Heart right ventricle (tissue), 16 donors: ENCODE measurements around the gene CFAP52. TPM values are rescaled to one million over a fixed set of nuclear protein-coding genes. Genes with fewer than 3 reads are reported as not detected.
"Not testable (repeated sequence)": the region's sequence is repeated elsewhere in the genome, so short reads cannot be mapped to it uniquely, and the experiment has no call there.

Experiments
- ATAC-seq, 8 donors: fragments of 200-7000 bp; cut with Tn5 transposase; one replicate each; pipeline ENCODE4 v1.9.1; 2020; ENCODE audit warnings: mild to moderate bottlenecking in 8 of 8, moderate library complexity in 8 of 8, moderate number of reproducible peaks in 1 of 8
- DNase-seq, 2 donors: peaks; one replicate each; pipeline ENCODE4 v3.0.0-alpha.2; 2020
- H3K27ac ChIP-seq, 10 donors: fragments of 200-600 bp; sonication (generic) in 2 of 10; one replicate each; pipeline versions ENCODE4 v1.5.0 to v1.8.0; 2020 to 2022; ENCODE audit warnings: mild to moderate bottlenecking in 3 of 10
- H3K27me3 ChIP-seq, 7 donors: fragments of 200-600 bp; one replicate each; pipeline ENCODE4 v1.8.0; 2021 to 2022; ENCODE audit warnings: mild to moderate bottlenecking in 2 of 7
- H3K36me3 ChIP-seq, 9 donors: fragments of 200-600 bp; sonication (generic) in 1 of 9; one replicate each; pipeline versions ENCODE4 v1.5.0 to v1.8.0; 2020 to 2022; ENCODE audit warnings: mild to moderate bottlenecking in 2 of 9
- H3K4me1 ChIP-seq, 9 donors: fragments of 200-600 bp; sonication (generic) in 1 of 9; one replicate each; pipeline versions ENCODE4 v1.5.0 to v1.8.0; 2020 to 2022; ENCODE audit warnings: mild to moderate bottlenecking in 4 of 9
- H3K4me3 ChIP-seq, 10 donors: fragments of 200-600 bp; sonication (generic) in 2 of 10; one replicate each; pipeline versions ENCODE4 v1.5.0 to v1.8.0; 2020 to 2022; ENCODE audit warnings: mild to moderate bottlenecking in 7 of 10, moderate library complexity in 2 of 10
- H3K9me3 ChIP-seq, 11 donors: fragments of 200-600 bp in 10 of 11; sonication (generic) in 2 of 11; one replicate each; pipeline versions ENCODE4 v1.5.0 to v1.8.0; 2013 to 2022; ENCODE audit warnings: mild to moderate bottlenecking in 2 of 11, control low read depth in 1 of 11, moderate library complexity in 1 of 11
- CTCF ChIP-seq, 9 donors: fragments of 200-600 bp; sonication (generic) in 2 of 9; IDR thresholded peaks; one replicate each; pipeline versions ENCODE4 v1.5.0 to v1.8.0; 2021 to 2022; ENCODE audit warnings: antibody characterized with exemption in 9 of 9, mild to moderate bottlenecking in 5 of 9, moderate library complexity in 1 of 9
- WGBS, 2 donors: extraction: QIAGEN DNeasy Blood & Tissue Kit; methylation state at CpG; one replicate each; pipeline ENCODE4 v1.1.7; 2013; ENCODE audit warnings: inconsistent platforms in 1 of 2; 5-methylcytosine and 5-hydroxymethylcytosine counted together
- intact Hi-C, 10 donors: fragments of 100-400 bp; cut with DNase I; formaldehyde crosslinking; loops; one replicate each; pipeline versions ENCODE4 v1.11.1 to v1.14.2; 2022
- polyA plus RNA-seq, 2 donors: library from polyadenylated mRNA; stranded (reverse); fragments of 200-250 nt; gene quantifications; one replicate each; pipeline ENCODE4 v1.2.3, GENCODE V29; 2013
- total RNA-seq, 10 donors: library from RNA; stranded (reverse); fragmentation: NEBNext Ultra II Directional in 3 of 10; extraction: Animal tissue kit (Norgen Biotek cat#: 25700) in 3 of 10; gene quantifications; one replicate each; pipeline versions ENCODE4 v1.2.1 to v1.2.4, GENCODE V29; 2021 to 2023
- donor health status: Arrhythmogenic right ventricular cardiomyopathy.
- donor health status: ischemic (EF 13 %, LVEDD 7.1; RV severe dilation, severe dysfunction).
- donor health status: healthy with polysubstance abuse.
- donor health status: DM: no; HTN: yes; CAD: no.
- donor health status: DM: no; HTN: no; CAD: no.
- donor health status: ischemic (EF 25% LVEDD 6.9; RV normal size, moderate dysfunction).
- donor health status: ischemic (EF 25% LVEDD 5.7; RV mildly dilated, moderate dysfunction).
- donor health status: healthy.
- donor health status: DM: yes; HTN: yes; CAD: no.
- donor health status: Ischemic cardiomyopathy.
- donor health status: ischemic (EF 35%, LVEDD 5.7; RV mildly dilated, moderate dysfunction).
- donor health status: nonischemic (EF 11% LVEDD 7.7; RV severe dilation, severe dysfunction).
- donor health status: DM: yes; HTN: yes; CAD: no.
- donor health status: PGD.
- donor health status: ischemic (EF 29% LVEDD 5.4; RV normal size, mild dysfunction).
- donor health status: nonischemic (EF 23%, LVEDD 6.1; RV moderate dilation, normal function).

The CFAP52 gene
- total and polyA plus RNA-seq, 12 donors, result 0.23 TPM; not detected in 11

- intact Hi-C loops, result no loop called here
- TF ChIP-seq CTCF (IDR thresholded peaks at IDR 0.05), result no peak
- Histone ChIP-seq H3K36me3 (no peaks in the 10 kb centered on the region), H3K27ac (no peak overlapping the region), H3K27me3 (no peaks in the 10 kb centered on the region), H3K9me3 (no peaks in the 10 kb centered on the region), H3K4me1 (no peaks in the 10 kb centered on the region), H3K4me3 (no peak overlapping the region)
- 89 to 91% methylated on average over 6 of the region's 6 CpGs for WGBS, 2 donors
- ATAC-seq, result no peak
- DNase-seq, result no peak
Measured at GRCh38 chr17:9606453-9606852, 30.0 kb downstream of the CFAP52 start.

GRCh38 chr17:9607058-9607457, 30.6 kb downstream of the CFAP52 start:
- H3K36me3 ChIP-seq, H3K4me1 ChIP-seq, ATAC-seq, H3K9me3 ChIP-seq, intact Hi-C loops, H3K27ac ChIP-seq, H3K4me3 ChIP-seq, H3K27me3 ChIP-seq, DNase-seq: not testable (repeated sequence)
- 74 to 76% methylated on average over 5 of the region's 5 CpGs for WGBS, 2 donors

- 75% methylated on average over 2 of the region's 2 CpGs for WGBS, 2 donors
- intact Hi-C loops, result no loop called here
- no peak overlapping the region for H3K4me3 ChIP-seq
- no peaks in the 10 kb centered on the region for H3K36me3 ChIP-seq
- H3K4me1 ChIP-seq, result no peaks in the 10 kb centered on the region
- peaks cover 0 to 7% (median 0%) of the 10 kb centered on the region in 11 donors for H3K9me3 ChIP-seq
- DNase-seq (no peak), ATAC-seq (no peak)
- no peak for TF ChIP-seq CTCF (IDR thresholded peaks at IDR 0.05)
- no peak overlapping the region for H3K27ac ChIP-seq
- peaks cover 0 to 14% (median 0%) of the 10 kb centered on the region in 7 donors for H3K27me3 ChIP-seq
Measured at GRCh38 chr17:9611557-9611956, 35.1 kb downstream of the CFAP52 start.

GRCh38 chr17:9612006-9612405, 35.6 kb downstream of the CFAP52 start:
- no peak for DNase-seq
- WGBS, 2 donors, result 66 to 67% methylated on average over 9 of the region's 9 CpGs
- intact Hi-C loops, result no loop called here
- Histone ChIP-seq H3K4me1 (no peaks in the 10 kb centered on the region), H3K27ac (no peak overlapping the region), H3K36me3 (no peaks in the 10 kb centered on the region), H3K9me3 (peaks cover 0 to 7% (median 0%) of the 10 kb centered on the region in 11 donors), H3K4me3 (no peak overlapping the region), H3K27me3 (peaks cover 0 to 14% (median 0%) of the 10 kb centered on the region in 7 donors)
- no peak for TF ChIP-seq CTCF (IDR thresholded peaks at IDR 0.05)
- ATAC-seq, result no peak

- Histone ChIP-seq H3K36me3 (no peaks in the 10 kb centered on the region), H3K4me1 (no peaks in the 10 kb centered on the region), H3K9me3 (peaks cover 0 to 7% (median 0%) of the 10 kb centered on the region in 11 donors), H3K27ac (no peak overlapping the region), H3K27me3 (peaks cover 0 to 14% (median 0%) of the 10 kb centered on the region in 7 donors), H3K4me3 (no peak overlapping the region)
- ATAC-seq (no peak), DNase-seq (no peak)
- TF ChIP-seq CTCF (IDR thresholded peaks at IDR 0.05), result no peak
- WGBS, 2 donors, result 40 to 46% methylated on average over 2 of the region's 2 CpGs
- intact Hi-C loops, result no loop called here
Measured at GRCh38 chr17:9615486-9615885, 39.0 kb downstream of the CFAP52 start.
